H1 (cell line): Measurements from ENCODE around the gene HES1. TPM values are rescaled to one million over a fixed set of nuclear protein-coding genes. Genes with fewer than 3 reads are reported as not detected.

Source experiments
- HDAC2 ChIP-seq, 2 experiments: fragments of 300-600 bp in 1 of 2; sonication (generic) in 1 of 2; IDR thresholded peaks; 2 replicates each; pipeline ENCODE4 v1.6.1; 2011 to 2012; ENCODE audit warnings: low read depth in 2 of 2, low read length in 2 of 2, mild to moderate bottlenecking in 2 of 2, moderate library complexity in 2 of 2, borderline replicate concordance in 1 of 2, inconsistent platforms in 1 of 2
- HDAC6 ChIP-seq: IDR thresholded peaks from one replicate; pipeline ENCODE4 v1.7.1; 2012; ENCODE audit warnings: low read depth, mild to moderate bottlenecking, inconsistent platforms, low read length, moderate library complexity
- NANOG ChIP-seq: IDR thresholded peaks from 2 replicates; pipeline ENCODE4 v1.6.1; 2011; ENCODE audit warnings: low read length, low read depth, mild to moderate bottlenecking, inconsistent platforms; ENCODE audit not compliant: insufficient read depth, poor library complexity, severe bottlenecking
- POU5F1 ChIP-seq: IDR thresholded peaks from 2 replicates; pipeline ENCODE4 v1.6.1; 2011; ENCODE audit warnings: low read depth, mild to moderate bottlenecking, low read length, moderate library complexity
- SAP30 ChIP-seq: fragments of 300-600 bp; sonication (generic); IDR thresholded peaks from 2 replicates; pipeline ENCODE4 v1.7.1; 2012; ENCODE audit warnings: low read length, moderate library complexity, mild to moderate bottlenecking, inconsistent platforms; ENCODE audit not compliant: insufficient read depth, insufficient replicate concordance
- SP1 ChIP-seq: IDR thresholded peaks from 2 replicates; pipeline ENCODE4 v1.6.1; 2011; ENCODE audit warnings: low read depth, low read length
- polyA plus RNA-seq, 7 experiments: library from polyadenylated mRNA; depleted of rRNA in 3 of 7; stranded (reverse) in 5 of 7; unstranded in 2 of 7; fragments of >200 nt in 5 of 7; fragments of 200-250 nt in 2 of 7; gene quantifications; 1 replicate in 5 of 7; 2 replicates in 1 of 7; 4 replicates in 1 of 7; pipeline versions ENCODE4 v1.2.1 to v1.2.3, GENCODE V29; 2011 to 2013; ENCODE audit warnings: missing spikeins in 2 of 7, mixed read lengths in 2 of 7
- total RNA-seq: library from RNA; stranded (reverse); fragmentation: NEBNext Ultra II Directional; extraction: Animal tissue kit (Norgen Biotek cat#: 25700); gene quantifications from 2 replicates; pipeline ENCODE4 v1.2.1, GENCODE V29; 2021
- TF ChIP-seq, protein P1 (sequence below): fragments of 300-600 bp; sonication (generic); IDR thresholded peaks from 2 replicates; pipeline ENCODE4 v1.7.1; 2012; ENCODE audit warnings: low read length, moderate library complexity, mild to moderate bottlenecking, inconsistent platforms; ENCODE audit not compliant: insufficient replicate concordance
- TF ChIP-seq, protein P2 (sequence below): IDR thresholded peaks from 2 replicates; pipeline ENCODE4 v1.6.1; 2011; ENCODE audit warnings: low read depth, mild to moderate bottlenecking, low read length; ENCODE audit not compliant: insufficient read depth
- TF ChIP-seq, protein P3 (sequence below): IDR thresholded peaks from 2 replicates; pipeline ENCODE4 v1.6.1; 2011; ENCODE audit warnings: low read length, improper control_type of control experiment

Gene HES1
- total and polyA plus RNA-seq, 2 of the 8 experiments (the other 6 are each of a cell fraction or from before 2014, with no cell fraction given) = 7.9 to 12.9 TPM

DNA sequence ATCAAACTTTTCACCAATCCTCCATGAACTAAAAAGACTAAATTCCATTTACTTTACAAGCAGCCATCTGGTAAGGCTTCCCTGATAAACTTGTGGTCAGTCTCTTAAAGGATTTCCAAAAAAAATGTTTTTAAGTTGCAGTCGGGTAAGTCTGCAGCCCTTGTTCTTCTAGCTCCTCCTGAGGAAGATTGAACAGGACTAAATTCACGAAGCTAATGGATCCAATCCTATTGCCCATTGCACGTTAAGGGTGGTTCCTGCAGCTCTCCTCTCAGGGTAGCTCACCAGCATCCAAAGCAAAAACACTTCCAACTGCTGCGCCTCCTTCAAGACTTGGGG lies 2.8 kb downstream of the HES1 start (continued):
- TF ChIP-seq, protein P1, sequence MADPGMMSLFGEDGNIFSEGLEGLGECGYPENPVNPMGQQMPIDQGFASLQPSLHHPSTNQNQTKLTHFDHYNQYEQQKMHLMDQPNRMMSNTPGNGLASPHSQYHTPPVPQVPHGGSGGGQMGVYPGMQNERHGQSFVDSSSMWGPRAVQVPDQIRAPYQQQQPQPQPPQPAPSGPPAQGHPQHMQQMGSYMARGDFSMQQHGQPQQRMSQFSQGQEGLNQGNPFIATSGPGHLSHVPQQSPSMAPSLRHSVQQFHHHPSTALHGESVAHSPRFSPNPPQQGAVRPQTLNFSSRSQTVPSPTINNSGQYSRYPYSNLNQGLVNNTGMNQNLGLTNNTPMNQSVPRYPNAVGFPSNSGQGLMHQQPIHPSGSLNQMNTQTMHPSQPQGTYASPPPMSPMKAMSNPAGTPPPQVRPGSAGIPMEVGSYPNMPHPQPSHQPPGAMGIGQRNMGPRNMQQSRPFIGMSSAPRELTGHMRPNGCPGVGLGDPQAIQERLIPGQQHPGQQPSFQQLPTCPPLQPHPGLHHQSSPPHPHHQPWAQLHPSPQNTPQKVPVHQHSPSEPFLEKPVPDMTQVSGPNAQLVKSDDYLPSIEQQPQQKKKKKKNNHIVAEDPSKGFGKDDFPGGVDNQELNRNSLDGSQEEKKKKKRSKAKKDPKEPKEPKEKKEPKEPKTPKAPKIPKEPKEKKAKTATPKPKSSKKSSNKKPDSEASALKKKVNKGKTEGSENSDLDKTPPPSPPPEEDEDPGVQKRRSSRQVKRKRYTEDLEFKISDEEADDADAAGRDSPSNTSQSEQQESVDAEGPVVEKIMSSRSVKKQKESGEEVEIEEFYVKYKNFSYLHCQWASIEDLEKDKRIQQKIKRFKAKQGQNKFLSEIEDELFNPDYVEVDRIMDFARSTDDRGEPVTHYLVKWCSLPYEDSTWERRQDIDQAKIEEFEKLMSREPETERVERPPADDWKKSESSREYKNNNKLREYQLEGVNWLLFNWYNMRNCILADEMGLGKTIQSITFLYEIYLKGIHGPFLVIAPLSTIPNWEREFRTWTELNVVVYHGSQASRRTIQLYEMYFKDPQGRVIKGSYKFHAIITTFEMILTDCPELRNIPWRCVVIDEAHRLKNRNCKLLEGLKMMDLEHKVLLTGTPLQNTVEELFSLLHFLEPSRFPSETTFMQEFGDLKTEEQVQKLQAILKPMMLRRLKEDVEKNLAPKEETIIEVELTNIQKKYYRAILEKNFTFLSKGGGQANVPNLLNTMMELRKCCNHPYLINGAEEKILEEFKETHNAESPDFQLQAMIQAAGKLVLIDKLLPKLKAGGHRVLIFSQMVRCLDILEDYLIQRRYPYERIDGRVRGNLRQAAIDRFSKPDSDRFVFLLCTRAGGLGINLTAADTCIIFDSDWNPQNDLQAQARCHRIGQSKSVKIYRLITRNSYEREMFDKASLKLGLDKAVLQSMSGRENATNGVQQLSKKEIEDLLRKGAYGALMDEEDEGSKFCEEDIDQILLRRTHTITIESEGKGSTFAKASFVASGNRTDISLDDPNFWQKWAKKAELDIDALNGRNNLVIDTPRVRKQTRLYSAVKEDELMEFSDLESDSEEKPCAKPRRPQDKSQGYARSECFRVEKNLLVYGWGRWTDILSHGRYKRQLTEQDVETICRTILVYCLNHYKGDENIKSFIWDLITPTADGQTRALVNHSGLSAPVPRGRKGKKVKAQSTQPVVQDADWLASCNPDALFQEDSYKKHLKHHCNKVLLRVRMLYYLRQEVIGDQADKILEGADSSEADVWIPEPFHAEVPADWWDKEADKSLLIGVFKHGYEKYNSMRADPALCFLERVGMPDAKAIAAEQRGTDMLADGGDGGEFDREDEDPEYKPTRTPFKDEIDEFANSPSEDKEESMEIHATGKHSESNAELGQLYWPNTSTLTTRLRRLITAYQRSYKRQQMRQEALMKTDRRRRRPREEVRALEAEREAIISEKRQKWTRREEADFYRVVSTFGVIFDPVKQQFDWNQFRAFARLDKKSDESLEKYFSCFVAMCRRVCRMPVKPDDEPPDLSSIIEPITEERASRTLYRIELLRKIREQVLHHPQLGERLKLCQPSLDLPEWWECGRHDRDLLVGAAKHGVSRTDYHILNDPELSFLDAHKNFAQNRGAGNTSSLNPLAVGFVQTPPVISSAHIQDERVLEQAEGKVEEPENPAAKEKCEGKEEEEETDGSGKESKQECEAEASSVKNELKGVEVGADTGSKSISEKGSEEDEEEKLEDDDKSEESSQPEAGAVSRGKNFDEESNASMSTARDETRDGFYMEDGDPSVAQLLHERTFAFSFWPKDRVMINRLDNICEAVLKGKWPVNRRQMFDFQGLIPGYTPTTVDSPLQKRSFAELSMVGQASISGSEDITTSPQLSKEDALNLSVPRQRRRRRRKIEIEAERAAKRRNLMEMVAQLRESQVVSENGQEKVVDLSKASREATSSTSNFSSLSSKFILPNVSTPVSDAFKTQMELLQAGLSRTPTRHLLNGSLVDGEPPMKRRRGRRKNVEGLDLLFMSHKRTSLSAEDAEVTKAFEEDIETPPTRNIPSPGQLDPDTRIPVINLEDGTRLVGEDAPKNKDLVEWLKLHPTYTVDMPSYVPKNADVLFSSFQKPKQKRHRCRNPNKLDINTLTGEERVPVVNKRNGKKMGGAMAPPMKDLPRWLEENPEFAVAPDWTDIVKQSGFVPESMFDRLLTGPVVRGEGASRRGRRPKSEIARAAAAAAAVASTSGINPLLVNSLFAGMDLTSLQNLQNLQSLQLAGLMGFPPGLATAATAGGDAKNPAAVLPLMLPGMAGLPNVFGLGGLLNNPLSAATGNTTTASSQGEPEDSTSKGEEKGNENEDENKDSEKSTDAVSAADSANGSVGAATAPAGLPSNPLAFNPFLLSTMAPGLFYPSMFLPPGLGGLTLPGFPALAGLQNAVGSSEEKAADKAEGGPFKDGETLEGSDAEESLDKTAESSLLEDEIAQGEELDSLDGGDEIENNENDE = no peak
- TF ChIP-seq HDAC2 (IDR thresholded peaks at IDR 0.05; ENCODE audit: borderline replicate concordance in 1 of 2, low read depth in 2 of 2, low read length in 2 of 2) (no peak), HDAC6 (no peak), POU5F1 (no peak), SP1 (no peak), SAP30 (no peak), NANOG (no peak)
- TF ChIP-seq, protein P2, sequence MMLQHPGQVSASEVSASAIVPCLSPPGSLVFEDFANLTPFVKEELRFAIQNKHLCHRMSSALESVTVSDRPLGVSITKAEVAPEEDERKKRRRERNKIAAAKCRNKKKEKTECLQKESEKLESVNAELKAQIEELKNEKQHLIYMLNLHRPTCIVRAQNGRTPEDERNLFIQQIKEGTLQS = no peak
- TF ChIP-seq, protein P3, sequence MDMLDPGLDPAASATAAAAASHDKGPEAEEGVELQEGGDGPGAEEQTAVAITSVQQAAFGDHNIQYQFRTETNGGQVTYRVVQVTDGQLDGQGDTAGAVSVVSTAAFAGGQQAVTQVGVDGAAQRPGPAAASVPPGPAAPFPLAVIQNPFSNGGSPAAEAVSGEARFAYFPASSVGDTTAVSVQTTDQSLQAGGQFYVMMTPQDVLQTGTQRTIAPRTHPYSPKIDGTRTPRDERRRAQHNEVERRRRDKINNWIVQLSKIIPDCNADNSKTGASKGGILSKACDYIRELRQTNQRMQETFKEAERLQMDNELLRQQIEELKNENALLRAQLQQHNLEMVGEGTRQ = no peak
